GM12873 (cell line): ENCODE data around the gene PTPRK.

ENCODE experiments used
- CTCF ChIP-seq: IDR thresholded peaks from 2 replicates; pipeline ENCODE4 v1.5.1; 2012; ENCODE audit warnings: low read depth, mild to moderate bottlenecking, moderate library complexity, low read length, control low read depth; ENCODE audit not compliant: insufficient read depth; ENCODE audit errors: missing control alignments

The PTPRK gene

GRCh38 chr6:128179876-128180438 lies 340.4 kb downstream of the PTPRK start:
- TF ChIP-seq CTCF = no peak

- TF ChIP-seq CTCF = no peak
Measured at GRCh38 chr6:128174724-128175123, 345.7 kb downstream of the PTPRK start.

- no peak for TF ChIP-seq CTCF
Measured at GRCh38 chr6:128172752-128173682, 347.4 kb downstream of the PTPRK start.

GRCh38 chr6:128172081-128172480 lies 348.3 kb downstream of the PTPRK start:
- TF ChIP-seq CTCF = no peak

GRCh38 chr6:128171182-128171581 lies 349.2 kb downstream of the PTPRK start:
- no peak for TF ChIP-seq CTCF

GRCh38 chr6:128168244-128168643 lies 352.2 kb downstream of the PTPRK start:
- TF ChIP-seq CTCF = no peak

- TF ChIP-seq CTCF = no peak
Measured at GRCh38 chr6:128167552-128167951, 352.8 kb downstream of the PTPRK start.
